ENCODE results near the gene PDGFRB. TPM values are rescaled to one million over a fixed set of nuclear protein-coding genes. Genes with fewer than 3 reads are reported as not detected.

The PDGFRB gene
- total RNA-seq, 2 donors from 2014 or later = 8.6 to 18.1 TPM

GRCh38 chr5:150146235-150146634 lies 9.4 kb downstream of the PDGFRB start:
- no peaks in the 10 kb centered on the region for H3K27me3 ChIP-seq
- TF ChIP-seq CTCF (IDR thresholded peaks at IDR 0.05) = no peak
- no peak overlapping the region for H3K9ac ChIP-seq (ENCODE audit: low read depth in 2 of 2, low read length in 2 of 2)
- intact Hi-C loops (cut with DNase I) = no loop called here
- H3K4me1 ChIP-seq = no peaks in the 10 kb centered on the region
- no peak overlapping the region for H3K27ac ChIP-seq
- DNase-seq = no peak
- H3K36me3 ChIP-seq = no peaks in the 10 kb centered on the region
- H3K9me3 ChIP-seq = no peaks in the 10 kb centered on the region
- H3K4me3 ChIP-seq = no peak overlapping the region

- Histone ChIP-seq H3K4me3 (no peak overlapping the region), H3K9me3 (no peaks in the 10 kb centered on the region), H3K9ac (ENCODE audit: low read depth in 2 of 2, low read length in 2 of 2) (no peak overlapping the region), H3K36me3 (no peaks in the 10 kb centered on the region), H3K27ac (peak overlapping the region; percentile 72), H3K4me1 (no peaks in the 10 kb centered on the region), H3K27me3 (no peaks in the 10 kb centered on the region)
- no peak for TF ChIP-seq CTCF (IDR thresholded peaks at IDR 0.05)
- no peak for DNase-seq
- intact Hi-C loops (cut with DNase I) = no loop called here
Observed at GRCh38 chr5:150144879-150145278, 10.8 kb downstream of the PDGFRB start.

- intact Hi-C loops (cut with DNase I) = no loop called here
- H3K9me3 ChIP-seq = no peaks in the 10 kb centered on the region
- TF ChIP-seq CTCF (IDR thresholded peaks at IDR 0.05) = no peak
- peak overlapping the region; percentile 72 for H3K27ac ChIP-seq
- H3K4me1 ChIP-seq = no peaks in the 10 kb centered on the region
- H3K36me3 ChIP-seq = no peaks in the 10 kb centered on the region
- no peaks in the 10 kb centered on the region for H3K27me3 ChIP-seq
- H3K4me3 ChIP-seq = no peak overlapping the region
- peak overlapping the region in 1 of 2 donors; percentile 44 for H3K9ac ChIP-seq (ENCODE audit: low read depth in 2 of 2, low read length in 2 of 2)
- no peak for DNase-seq
Observed at GRCh38 chr5:150144246-150144801, 11.3 kb downstream of the PDGFRB start.

GRCh38 chr5:150143350-150144245 lies 12.0 kb downstream of the PDGFRB start:
- Histone ChIP-seq H3K27ac (peak overlapping the region; percentile 72), H3K36me3 (no peaks in the 10 kb centered on the region), H3K9ac (ENCODE audit: low read depth in 2 of 2, low read length in 2 of 2) (peak overlapping the region; percentile 41 to 44), H3K27me3 (no peaks in the 10 kb centered on the region), H3K4me3 (no peak overlapping the region), H3K4me1 (no peaks in the 10 kb centered on the region), H3K9me3 (no peaks in the 10 kb centered on the region)
- DNase-seq = peak; percentile 59
- TF ChIP-seq CTCF (IDR thresholded peaks at IDR 0.05) = no peak
- intact Hi-C loops (cut with DNase I) = no loop called here

- intact Hi-C loops (cut with DNase I) = no loop called here
- no peak for TF ChIP-seq CTCF (IDR thresholded peaks at IDR 0.05)
- H3K27me3 ChIP-seq = no peaks in the 10 kb centered on the region
- DNase-seq = no peak
- no peak overlapping the region for H3K9ac ChIP-seq (ENCODE audit: low read depth in 2 of 2, low read length in 2 of 2)
- H3K27ac ChIP-seq = peak overlapping the region; percentile 72
- no peak overlapping the region for H3K4me3 ChIP-seq
- H3K9me3 ChIP-seq = no peaks in the 10 kb centered on the region
- H3K36me3 ChIP-seq = no peaks in the 10 kb centered on the region
- H3K4me1 ChIP-seq = no peaks in the 10 kb centered on the region
Observed at GRCh38 chr5:150142959-150143349, 12.7 kb downstream of the PDGFRB start.
